ENCODE results near the gene CRIP2.
A peak's percentile ranks its signal among the peaks of the same experiment; 100 is the strongest.

Gene CRIP2

DNA sequence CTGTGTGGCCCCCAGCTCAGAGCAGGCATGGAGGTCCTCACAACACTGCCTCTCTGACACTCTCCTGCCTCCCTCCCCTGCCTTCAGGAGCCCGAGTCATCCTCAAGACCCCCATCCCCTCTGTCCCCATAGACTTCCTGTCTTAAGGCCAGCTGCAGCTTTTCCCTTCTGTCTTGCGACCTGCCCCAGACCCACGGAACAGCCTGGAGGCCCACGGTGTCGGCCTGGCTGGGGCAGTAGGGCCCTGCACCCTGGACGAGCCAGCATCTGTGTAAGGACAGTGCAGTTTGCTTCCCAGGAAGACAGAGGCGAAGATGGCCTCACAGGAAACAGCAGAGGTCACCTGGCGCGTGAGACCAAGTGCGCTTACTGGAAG, 26.1 kb downstream of the CRIP2 start:
- DNase-seq, result no peak

DNA sequence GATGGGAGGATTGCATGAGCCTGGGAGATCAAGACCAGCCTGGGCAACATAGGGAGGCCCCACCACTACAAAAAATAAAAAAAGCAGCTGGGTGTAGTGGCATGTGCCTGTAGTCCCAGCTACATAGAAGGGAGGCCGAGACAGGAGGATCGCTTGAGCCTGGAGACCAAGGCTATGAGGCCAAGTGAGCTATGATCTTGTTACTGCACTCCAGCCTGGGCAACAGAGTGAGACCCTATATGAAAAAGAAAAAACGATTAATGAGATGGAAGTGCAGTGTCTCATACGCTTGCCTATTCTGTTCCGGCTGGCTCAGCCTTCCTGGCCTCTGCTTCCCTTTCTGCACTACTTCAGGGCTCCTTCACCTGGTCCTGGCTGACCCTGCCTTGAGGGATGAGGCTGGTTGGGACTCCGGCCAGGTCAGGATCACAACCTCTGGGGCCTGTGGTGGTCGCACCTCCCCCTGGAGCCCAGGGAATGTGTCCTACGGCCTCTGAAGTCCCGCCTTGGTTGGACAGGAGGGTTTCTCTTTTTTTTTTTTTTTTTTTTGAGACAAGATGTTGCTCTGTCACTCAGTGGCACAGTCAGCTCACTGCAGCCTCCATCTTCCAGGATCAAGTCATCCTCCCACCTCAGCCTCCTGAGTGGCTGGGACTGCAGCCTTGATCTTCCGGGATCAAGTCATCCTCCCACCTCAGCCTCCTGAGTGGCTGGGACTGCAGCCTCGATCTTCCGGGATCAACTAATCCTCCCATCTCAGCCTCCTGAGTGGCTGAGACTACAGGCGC, 27.1 kb downstream of the CRIP2 start:
- DNase-seq, result no peak

DNA sequence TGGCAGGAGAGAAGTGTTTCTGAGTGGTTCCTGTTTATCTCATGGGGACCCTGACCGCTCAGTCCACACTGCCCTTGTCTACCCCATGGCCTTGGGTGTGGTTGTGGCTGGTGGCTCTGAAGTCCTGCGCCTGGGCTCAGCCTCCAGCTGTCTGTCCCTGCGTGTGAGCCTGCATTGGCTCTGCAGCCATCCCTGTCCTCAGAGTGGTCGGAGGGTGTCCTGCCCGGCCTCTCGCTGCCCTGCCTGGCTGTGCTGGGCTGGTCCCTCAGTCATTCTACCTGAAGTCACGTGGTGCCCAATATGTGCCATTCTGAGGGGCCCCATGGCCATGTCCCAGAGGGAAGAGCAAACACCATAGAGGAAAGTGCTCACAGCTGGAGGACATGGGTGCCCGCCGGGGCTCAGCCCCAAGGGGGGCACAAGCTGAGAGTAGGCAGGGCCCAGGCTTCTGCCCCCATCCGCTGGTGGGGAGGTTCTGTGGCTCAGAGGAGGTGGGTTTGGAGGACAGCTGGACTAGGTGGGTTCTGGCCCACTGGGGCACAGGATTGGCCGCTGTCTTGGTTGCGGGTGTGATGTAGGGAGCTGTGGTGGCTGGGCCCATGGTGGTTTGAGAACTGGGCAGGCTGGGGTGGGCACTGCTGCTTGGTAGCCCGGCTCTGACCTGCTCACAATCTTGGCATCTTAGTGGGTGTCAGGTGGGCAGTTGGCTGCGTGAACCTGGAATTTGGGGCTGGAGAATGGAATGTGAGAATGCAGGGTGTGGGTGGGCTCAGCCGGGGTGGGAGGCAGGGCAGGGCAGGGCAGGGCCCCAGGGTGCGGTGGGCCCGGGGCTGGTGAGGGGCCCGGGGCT, 28.1 kb downstream of the CRIP2 start:
- DNase-seq, result no peak

DNA sequence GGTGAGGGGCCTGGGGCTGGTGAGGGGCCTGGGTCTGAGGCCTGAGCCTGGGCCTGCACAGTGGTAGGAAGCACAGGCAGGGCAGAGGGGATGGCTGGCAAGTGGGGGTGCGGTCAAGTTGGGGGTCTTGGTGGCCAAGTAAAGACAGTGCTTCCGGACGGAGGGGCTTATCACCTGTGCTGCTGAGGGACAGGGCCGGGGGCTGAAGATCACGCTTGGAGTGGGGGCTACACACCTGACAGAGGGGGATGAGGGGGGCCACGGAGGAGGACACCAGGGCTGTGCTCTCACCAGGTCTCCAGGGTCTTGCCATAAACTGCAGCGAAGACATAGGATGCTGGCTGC, 28.6 kb downstream of the CRIP2 start:
- no peak for DNase-seq

DNA sequence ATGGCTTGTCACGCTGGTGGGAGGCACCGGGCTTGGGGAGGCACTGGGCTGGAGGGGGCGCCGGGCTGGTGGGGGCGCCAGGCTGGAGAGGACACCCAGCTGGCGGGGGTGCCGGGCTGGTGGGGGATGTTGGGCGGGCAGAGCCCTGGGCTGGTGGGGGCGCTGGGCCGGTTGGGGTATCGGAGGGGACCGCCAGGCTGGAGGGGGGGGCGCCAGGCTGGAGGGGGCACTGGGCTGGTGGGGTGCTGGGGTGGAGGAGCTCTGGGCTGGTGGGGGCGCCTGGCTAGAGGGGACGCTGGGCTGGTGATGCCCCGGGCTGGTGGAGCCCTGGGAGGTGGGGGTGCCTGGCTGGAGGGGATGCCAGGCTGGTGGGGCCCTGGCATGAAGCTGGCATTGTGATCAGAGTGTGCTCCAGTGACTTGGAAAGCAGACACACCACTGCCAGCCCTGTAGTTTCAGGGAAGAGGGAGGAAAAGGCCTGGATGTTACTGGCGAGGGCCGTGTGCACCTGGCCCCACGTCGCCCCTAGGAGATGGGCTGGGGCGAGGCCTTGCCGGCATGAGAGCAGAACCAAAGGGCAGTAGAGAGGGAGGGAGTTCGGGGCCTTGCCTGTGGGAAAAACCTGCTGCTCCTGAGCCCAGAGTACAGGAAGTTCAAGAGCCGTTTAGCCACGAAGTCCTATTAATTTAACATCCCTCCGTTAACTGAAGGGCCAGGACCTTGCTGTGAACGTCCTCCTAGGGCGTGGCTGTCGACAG, 29.5 kb downstream of the CRIP2 start:
- no peak for DNase-seq

DNA sequence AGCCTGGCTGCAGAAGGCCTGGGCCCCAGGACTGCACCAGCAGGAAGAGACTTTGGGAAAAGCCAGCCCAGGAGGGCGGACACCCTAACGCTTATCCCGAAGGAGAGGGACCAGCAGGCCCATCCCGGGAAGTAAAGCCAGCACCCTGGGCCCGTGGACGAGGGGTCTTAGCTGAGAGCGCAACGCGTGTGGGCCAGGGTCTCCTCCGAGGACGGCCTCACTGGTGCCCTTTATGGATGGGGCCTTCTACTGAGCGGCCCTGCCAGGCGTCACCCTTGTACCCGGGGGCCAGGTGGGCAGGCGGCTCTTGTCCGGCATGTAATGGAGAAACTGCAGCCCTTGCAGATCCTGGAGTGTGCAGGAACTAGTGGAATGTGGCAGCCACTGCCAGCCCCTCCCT, 30.5 kb downstream of the CRIP2 start:
- DNase-seq, result no peak

DNA sequence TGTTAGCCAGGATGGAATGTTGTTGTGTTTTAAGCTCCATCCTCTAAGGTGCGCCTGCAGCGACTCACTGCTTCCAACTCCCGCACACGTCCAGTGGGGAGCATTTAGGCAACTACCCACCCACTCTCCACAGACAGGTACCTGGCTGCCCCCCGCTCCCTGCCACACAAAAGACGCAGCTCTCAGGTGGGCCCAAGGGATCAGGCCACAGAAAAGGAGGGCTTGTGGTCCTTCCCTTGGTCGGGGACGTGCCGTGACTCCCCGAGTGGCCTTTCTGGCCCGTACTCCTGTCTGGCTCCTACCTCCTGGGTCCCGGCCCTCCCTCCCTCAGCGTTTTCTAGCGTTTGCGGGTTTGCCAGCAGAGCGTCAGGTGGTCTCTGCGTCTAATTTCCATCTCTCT, 32.6 kb downstream of the CRIP2 start:
- DNase-seq, result no peak

DNA sequence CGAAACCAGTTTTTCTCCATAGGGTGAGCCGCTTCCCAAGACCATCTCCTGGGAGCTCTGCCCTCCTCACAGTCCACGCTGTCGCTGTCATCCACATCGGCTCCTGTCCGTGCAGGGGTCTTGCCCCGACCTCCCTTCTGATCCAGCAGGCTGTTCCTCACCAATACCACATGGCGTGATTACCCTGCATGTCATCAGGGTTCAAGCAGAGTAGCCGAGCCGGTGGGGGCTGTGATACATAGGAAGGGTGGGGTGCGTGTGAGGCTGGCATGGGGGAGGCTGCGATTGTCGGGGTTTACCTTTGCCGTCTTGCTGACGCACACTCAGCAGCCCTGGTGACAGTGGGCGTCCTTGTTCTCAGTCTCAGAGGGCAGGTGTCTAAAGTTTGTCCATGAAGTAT, 33.4 kb downstream of the CRIP2 start:
- no peak for DNase-seq

DNA sequence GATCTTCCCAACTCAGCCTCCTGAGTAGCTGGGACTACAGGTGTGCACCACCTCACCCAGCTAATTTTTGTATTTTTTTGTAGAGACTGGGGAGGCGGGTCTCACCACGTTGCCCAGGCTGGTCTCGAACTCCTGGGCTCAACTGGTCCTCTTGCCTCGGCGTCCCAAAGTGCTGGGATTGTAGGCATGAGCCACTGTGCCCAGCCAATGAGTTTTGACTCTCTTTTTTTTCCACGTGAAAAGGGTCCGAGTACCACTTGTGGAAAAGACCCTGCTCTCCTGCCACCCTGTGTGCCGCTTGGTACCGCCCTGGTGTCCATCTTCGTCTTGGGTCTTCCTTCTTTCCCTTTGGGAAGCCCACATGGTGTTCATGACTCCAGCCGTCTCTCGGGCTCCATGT, 34.0 kb downstream of the CRIP2 start:
- DNase-seq, result no peak

DNA sequence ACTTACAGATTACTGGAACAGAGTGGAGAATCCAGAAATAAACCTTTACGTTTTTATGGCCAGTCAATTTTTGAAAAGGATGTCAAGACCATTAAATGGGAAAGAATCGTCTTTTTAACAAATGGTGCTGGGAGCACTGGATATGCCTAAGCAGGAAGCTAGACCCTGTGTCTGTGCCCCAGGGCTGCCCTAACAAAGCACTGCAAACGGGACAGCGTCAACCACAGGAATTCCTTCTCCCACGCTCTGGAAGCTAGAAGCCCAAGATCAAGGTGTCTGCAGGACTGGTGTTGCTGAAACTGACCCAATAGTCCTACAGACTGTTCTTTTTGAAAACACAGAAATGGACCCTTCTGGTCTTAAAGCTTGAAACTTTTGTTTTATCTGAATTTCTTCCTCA, 42.5 kb downstream of the CRIP2 start:
- DNase-seq, result no peak

DNA sequence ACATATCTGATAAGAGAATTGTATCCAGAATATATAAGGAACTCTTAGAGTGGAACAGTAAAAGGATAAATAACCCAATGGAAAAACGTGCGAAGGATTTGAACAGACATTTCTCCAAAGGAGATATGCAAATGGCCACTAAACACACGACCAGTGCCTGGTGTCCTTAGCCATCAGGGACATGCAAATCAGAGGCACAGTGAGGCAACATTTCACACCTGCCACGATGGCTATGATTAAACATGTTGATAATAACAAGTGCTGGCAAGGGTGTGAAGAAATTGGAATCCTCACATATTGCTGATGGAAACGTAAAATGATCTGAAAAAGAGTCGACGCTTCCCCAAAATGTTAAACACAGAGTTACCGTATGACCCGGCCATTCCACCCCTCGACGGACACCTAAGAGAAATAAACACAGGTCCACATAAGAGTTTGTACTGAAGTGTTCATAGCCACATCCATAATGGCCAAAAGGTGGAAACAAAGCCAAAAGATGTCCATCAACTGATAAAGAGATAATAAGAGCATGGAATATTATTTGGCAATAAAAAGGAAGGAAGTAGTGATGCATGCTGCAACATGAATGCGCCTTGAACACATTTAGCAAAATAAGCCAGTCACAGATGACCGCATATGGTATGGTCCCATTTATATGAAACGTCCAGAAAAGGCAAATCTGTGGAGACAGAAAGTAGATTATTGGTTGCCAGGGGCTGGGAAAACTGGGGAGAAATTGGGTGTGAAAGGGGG, 45.5 kb downstream of the CRIP2 start:
- no peak for DNase-seq

DNA sequence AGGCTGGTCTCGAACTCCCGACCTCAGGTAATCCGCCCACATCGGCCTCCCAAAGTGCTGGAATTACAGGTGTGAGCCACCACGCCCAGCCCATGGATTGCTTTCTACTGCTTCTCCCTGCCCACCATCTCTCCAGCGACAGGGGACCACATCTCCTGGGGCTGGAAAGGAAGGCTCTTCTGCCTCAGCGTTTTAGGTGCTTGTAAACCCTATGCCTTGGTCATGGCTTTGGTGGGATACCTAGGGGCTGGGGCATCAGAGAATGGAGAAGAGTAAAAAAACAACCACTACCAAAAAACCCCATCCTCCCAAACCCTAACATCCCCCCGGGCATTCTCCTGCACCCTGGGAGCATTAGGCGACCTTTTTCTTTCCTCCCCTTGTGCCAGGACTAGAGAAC, 50.7 kb downstream of the CRIP2 start:
- DNase-seq, result no peak

DNA sequence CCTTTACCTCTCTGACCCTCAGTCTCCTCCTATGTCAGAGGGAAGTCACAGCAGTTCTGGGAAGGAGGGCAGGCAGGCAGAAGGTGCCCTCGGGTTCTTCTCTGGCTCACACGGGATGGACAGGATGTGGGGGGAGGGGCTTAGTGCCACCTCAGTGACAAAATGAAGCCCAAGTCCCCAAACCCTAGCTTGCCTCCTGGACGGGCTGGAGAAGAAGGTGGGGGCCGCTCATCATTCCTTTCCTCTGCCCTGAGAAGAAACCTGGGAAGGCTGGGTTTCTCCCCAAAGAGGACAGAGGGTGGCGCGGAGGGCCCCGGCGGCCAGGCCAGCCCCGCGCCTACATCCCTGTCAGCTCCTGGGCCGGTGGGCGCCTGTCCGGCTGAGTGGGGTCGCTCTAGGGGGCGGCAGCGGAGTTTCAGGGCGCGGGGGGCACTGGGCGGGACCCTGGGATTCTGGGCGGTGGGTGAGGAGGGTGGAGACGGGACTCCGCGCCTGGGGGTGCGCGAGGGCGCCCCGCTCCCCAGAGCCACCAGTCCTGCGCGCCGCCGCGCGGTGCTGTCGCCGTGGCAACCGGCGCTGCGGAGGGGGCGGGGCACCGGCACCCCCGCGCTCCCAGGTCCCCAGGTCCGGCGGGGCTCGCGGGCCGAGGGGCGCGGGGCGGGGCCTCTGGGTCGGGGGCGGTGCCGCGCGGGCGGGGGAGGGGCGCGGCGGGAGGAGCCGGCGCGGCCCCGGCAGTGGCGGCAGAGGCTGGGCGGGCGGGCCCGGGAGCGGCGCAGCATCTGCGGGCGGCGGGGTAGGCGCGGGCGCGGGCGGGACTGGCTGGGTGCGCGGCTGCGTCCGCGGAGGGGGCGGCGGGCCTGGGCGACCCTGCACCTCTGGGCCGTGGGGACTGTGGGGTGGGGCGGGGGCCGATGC, 51.5 kb downstream of the CRIP2 start, which contains the start of gene TMEM121:
TSS of gene TMEM121 (plus strand) at position 723 of the 915 bp plus-strand sequence. CDS start 2,252 bp downstream, outside the sequence.
- no peak for DNase-seq

DNA sequence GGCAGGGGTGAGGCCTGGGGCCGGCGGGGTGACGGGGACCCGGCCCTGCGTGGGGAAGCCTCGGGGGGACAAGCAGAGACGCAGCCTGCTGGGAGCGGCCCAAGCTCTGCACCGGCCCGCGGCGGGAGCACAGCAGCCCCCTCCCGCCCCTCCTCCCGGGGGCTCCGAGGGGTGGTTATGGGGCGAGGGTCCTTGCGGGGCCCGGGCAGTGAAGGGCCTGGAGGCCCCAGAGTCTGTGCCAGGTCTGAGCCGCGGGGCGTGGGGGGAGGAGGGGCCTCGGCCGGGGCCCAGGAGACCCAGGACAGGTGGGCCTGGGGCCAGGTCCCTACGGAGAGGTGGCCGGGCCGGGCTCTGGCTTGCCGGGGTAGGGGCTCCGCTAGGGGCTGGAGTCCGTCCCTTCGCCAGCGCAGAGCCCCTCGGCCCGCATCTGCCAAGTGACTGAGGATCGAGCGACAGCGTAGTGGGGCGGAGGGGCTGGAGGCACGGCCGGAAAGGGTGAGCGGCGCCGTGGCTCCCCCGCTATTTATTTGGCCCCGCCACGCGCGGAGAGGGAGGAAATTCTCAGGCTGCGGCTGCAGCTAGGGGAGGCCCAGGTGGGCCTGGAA, 52.3 kb downstream of the CRIP2 start:
- DNase-seq, result no peak

DNA sequence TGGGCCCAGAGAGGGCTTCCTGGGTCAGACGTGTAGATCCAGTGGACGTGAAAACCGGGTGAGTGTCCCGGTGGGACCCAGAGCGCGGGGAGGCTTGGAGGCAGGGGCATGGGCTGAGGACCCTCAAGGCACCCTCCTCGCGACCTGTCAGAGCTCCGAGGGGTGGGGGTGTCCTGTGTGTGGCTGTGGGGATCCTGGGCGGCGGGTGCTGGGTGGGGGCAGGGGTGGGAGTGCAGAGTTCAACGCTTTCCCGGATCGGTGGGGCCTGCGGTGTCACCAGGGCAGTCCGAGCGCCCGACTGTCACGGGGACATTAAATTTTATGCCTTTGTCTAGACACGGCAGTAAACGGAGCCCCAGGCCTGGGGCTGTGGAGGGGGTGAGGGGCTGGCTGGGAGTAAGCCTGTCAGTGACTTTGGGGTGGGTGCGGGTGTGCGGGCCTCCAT, 52.8 kb downstream of the CRIP2 start:
- DNase-seq, result no peak

DNA sequence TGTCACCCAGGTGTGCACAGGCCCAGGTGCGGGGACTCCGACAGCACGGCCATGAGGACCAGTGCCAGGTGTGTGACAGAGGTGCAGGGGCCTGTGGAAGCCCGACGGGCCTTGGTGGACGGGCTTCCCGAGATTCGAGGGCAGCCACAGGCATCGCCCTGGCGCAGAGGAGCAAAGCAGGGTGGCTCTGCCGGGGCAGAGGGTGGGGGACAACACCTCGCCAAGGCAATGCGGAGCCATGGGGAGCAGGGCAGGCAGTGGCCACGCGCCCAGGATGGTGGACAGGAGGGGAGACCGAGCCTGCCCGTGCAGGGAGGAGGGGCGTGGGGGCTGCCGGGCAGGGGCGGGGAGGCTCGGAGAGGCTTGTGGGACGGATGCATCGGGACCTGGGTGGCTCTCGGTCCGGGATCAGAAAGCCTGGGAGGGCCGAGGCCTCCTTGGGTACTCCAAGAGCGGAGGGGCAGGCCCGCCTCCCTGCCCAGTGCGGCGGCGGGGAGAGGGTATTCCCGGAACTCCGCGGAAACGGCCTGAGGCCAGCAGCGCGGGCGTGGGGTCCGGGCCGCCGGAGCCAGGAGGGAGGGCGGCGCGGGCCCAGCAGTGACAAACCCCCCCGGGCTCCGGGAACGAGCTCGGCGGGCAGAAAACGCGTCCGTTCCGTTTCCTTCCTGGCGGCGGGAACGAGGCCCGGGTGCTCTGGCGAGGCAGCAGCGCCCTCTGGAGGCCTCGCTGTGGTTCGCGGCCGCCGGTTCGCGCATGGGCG, 53.4 kb downstream of the CRIP2 start:
- DNase-seq, result peak; percentile 69

DNA sequence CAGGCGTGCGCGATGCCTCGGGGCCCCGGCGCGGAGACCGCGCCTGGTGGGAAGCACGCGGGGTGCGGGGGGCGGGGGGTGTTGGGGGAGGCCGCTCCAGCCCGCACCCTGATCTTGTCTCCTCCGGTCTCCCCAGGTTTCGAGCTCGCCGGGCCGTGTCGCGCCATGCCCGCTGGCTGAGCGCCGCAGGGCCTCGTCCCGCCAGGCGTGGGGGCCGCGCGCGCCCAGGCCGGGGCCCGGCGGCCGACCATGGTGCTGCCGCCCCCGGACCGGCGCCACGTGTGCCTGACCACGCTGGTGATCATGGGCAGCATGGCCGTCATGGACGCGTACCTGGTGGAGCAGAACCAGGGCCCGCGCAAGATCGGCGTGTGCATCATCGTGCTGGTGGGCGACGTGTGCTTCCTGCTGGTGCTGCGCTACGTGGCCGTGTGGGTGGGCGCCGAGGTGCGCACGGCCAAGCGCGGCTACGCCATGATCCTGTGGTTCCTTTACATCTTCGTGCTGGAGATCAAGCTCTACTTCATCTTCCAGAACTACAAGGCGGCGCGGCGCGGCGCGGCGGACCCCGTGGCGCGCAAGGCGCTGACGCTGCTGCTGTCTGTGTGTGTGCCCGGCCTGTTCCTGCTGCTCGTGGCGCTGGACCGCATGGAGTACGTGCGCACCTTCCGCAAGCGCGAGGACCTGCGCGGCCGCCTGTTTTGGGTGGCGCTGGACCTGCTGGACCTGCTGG, 54.1 kb downstream of the CRIP2 start:
- no peak for DNase-seq

DNA sequence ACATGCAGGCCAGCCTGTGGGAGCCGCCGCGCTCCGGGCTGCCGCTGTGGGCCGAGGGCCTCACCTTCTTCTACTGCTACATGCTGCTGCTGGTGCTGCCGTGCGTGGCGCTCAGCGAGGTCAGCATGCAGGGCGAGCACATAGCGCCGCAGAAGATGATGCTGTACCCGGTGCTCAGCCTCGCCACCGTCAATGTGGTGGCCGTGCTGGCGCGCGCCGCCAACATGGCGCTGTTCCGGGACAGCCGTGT, 54.6 kb downstream of the CRIP2 start:
- DNase-seq, result no peak
